Sigmoid colon (tissue), 4 donors: ENCODE data around the gene TXNRD3.

Experiments used
- EP300 ChIP-seq, 4 donors: sonication (generic); formaldehyde crosslinking; IDR thresholded peaks; one replicate each; pipeline ENCODE4 v1.6.1; 2017; ENCODE audit warnings: antibody characterized with exemption in 4 of 4
- POLR2A ChIP-seq, 2 donors: fragments of 450-650 bp; IDR thresholded peaks; one replicate each; pipeline ENCODE4 v1.6.1; 2016; ENCODE audit warnings: antibody characterized with exemption in 2 of 2, mild to moderate bottlenecking in 2 of 2, moderate library complexity in 2 of 2
- POLR2AphosphoS5 ChIP-seq, 4 donors: sonication (generic); formaldehyde crosslinking; IDR thresholded peaks; one replicate each; pipeline ENCODE4 v1.6.1; 2017; ENCODE audit warnings: antibody characterized with exemption in 4 of 4
- TF ChIP-seq, protein P1 (sequence below), 4 experiments: fragments of 450-650 bp in 3 of 4; fragments of 200-600 bp in 1 of 4; IDR thresholded peaks; one replicate each; pipeline ENCODE4 v1.5.1; 2016 to 2019; ENCODE audit warnings: antibody characterized with exemption in 4 of 4, mild to moderate bottlenecking in 3 of 4, moderate library complexity in 2 of 4

DNA sequence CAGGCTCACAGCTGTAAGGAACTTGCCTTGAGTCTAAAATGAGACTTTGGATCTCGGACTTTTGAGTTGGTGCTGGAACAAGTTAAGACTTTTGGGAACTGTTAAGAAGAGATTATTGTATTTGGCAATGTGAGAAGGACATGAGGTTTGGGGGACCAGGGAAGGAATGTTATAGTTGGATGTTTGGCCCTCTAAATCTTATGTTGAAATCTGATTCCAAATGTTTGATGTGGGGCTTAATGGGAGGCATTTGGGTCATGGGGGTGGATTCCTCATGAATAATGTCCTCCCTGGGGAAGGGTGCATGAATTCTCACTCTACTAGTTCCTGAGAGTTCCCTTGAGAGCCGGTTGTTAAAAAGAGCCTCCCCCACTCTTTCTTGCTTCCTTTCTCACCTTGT, 30.6 kb upstream of the TXNRD3 start:
- TF ChIP-seq POLR2A (IDR thresholded peaks at IDR 0.05) (no peak), POLR2AphosphoS5 (IDR thresholded peaks at IDR 0.05) (no peak), EP300 (IDR thresholded peaks at IDR 0.05) (no peak)
- TF ChIP-seq, protein P1, sequence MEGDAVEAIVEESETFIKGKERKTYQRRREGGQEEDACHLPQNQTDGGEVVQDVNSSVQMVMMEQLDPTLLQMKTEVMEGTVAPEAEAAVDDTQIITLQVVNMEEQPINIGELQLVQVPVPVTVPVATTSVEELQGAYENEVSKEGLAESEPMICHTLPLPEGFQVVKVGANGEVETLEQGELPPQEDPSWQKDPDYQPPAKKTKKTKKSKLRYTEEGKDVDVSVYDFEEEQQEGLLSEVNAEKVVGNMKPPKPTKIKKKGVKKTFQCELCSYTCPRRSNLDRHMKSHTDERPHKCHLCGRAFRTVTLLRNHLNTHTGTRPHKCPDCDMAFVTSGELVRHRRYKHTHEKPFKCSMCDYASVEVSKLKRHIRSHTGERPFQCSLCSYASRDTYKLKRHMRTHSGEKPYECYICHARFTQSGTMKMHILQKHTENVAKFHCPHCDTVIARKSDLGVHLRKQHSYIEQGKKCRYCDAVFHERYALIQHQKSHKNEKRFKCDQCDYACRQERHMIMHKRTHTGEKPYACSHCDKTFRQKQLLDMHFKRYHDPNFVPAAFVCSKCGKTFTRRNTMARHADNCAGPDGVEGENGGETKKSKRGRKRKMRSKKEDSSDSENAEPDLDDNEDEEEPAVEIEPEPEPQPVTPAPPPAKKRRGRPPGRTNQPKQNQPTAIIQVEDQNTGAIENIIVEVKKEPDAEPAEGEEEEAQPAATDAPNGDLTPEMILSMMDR (IDR thresholded peaks at IDR 0.05), result no peak
